Neural progenitor cell (in vitro differentiated cells): ENCODE measurements around the gene ARHGEF2. TPM values are rescaled to one million over a fixed set of nuclear protein-coding genes. Genes with fewer than 3 reads are reported as not detected.
A peak's percentile ranks its signal among the peaks of the same experiment; 100 is the strongest.

ENCODE experiments used
- DNase-seq: peaks from one replicate; pipeline ENCODE4 v3.0.0-alpha.2; 2016; ENCODE audit warnings: low spot score
- H2AFZ ChIP-seq: fragments of 200-600 bp; sonication (generic); replicated peaks from 2 replicates; pipeline ENCODE4 v1.6.1; 2016; ENCODE audit warnings: antibody characterized with exemption
- H3F3A ChIP-seq: fragments of 200-600 bp; sonication (generic); 2 replicates; pipeline ENCODE4 v1.6.1; 2016; ENCODE audit warnings: antibody characterized with exemption, low read depth
- H3K27ac ChIP-seq: fragments of 200-600 bp; sonication (generic); 2 replicates; pipeline ENCODE4 v1.5.1; 2016; ENCODE audit warnings: mild to moderate bottlenecking
- H3K27me3 ChIP-seq: fragments of 200-600 bp; sonication (generic); 2 replicates; pipeline ENCODE4 v1.6.1; 2016; ENCODE audit warnings: mild to moderate bottlenecking, moderate library complexity
- H3K36me3 ChIP-seq: fragments of 200-600 bp; sonication (generic); 2 replicates; pipeline ENCODE4 v1.5.1; 2016
- H3K4me1 ChIP-seq: fragments of 200-600 bp; sonication (generic); 2 replicates; pipeline ENCODE4 v1.6.1; 2016; ENCODE audit warnings: mixed run types
- H3K4me2 ChIP-seq: fragments of 200-600 bp; sonication (generic); 2 replicates; pipeline ENCODE4 v1.6.1; 2016
- H3K4me3 ChIP-seq: fragments of 200-600 bp; sonication (generic); 2 replicates; pipeline ENCODE4 v1.5.1; 2016
- H3K79me2 ChIP-seq: fragments of 200-600 bp; sonication (generic); 2 replicates; pipeline ENCODE4 v1.6.1; 2016; ENCODE audit warnings: low read depth
- H3K9ac ChIP-seq: fragments of 200-600 bp; sonication (generic); 2 replicates; pipeline ENCODE4 v1.6.1; 2016
- H3K9me3 ChIP-seq: fragments of 200-600 bp; sonication (generic); 2 replicates; pipeline ENCODE4 v1.5.1; 2016; ENCODE audit warnings: low read depth
- H4K20me1 ChIP-seq: fragments of 200-600 bp; sonication (generic); 2 replicates; pipeline ENCODE4 v1.6.1; 2016; ENCODE audit warnings: low read depth
- H3K27ac Mint-ChIP-seq: 3 replicates; pipeline ENCODE4 v1.8.0; 2021; ENCODE audit warnings: mixed read lengths
- H3K27me3 Mint-ChIP-seq: 2 replicates; pipeline ENCODE4 v1.8.0; 2022; ENCODE audit warnings: low read depth, mild to moderate bottlenecking, inconsistent platforms, moderate library complexity, mixed read lengths; ENCODE audit not compliant: insufficient read depth
- H3K36me3 Mint-ChIP-seq: 3 replicates; pipeline ENCODE4 v1.8.0; 2021; ENCODE audit warnings: mixed read lengths
- H3K4me1 Mint-ChIP-seq: 3 replicates; pipeline ENCODE4 v1.8.0; 2021; ENCODE audit warnings: mixed read lengths
- H3K4me3 Mint-ChIP-seq: 3 replicates; pipeline ENCODE4 v1.8.0; 2021; ENCODE audit warnings: mild to moderate bottlenecking, moderate library complexity, mixed read lengths
- H3K9me3 Mint-ChIP-seq: 3 replicates; pipeline ENCODE4 v1.8.0; 2020; ENCODE audit warnings: mixed read lengths
- EZH2 ChIP-seq: fragments of 200-600 bp; sonication (generic); IDR thresholded peaks from 2 replicates; pipeline ENCODE4 v1.6.1; 2017; ENCODE audit warnings: antibody characterized with exemption, mild to moderate bottlenecking, moderate library complexity
- EZH2phosphoT487 ChIP-seq: fragments of 200-600 bp; sonication (generic); IDR thresholded peaks from 2 replicates; pipeline ENCODE4 v1.6.1; 2017; ENCODE audit warnings: antibody characterized with exemption
- total RNA-seq: library from RNA; depleted of rRNA; stranded (reverse); fragments of >200 nt; gene quantifications from 2 replicates; pipeline ENCODE4 v1.2.3, GENCODE V29; 2015; ENCODE audit warnings: low replicate concordance
- TF ChIP-seq, protein P1 (sequence below): fragments of 200-600 bp; sonication (generic); IDR thresholded peaks from 2 replicates; pipeline ENCODE4 v1.5.1; 2017; ENCODE audit warnings: antibody characterized with exemption, mild to moderate bottlenecking

Gene ARHGEF2
- total RNA-seq, 1 donor from 2014 or later = 79.7 TPM

DNA sequence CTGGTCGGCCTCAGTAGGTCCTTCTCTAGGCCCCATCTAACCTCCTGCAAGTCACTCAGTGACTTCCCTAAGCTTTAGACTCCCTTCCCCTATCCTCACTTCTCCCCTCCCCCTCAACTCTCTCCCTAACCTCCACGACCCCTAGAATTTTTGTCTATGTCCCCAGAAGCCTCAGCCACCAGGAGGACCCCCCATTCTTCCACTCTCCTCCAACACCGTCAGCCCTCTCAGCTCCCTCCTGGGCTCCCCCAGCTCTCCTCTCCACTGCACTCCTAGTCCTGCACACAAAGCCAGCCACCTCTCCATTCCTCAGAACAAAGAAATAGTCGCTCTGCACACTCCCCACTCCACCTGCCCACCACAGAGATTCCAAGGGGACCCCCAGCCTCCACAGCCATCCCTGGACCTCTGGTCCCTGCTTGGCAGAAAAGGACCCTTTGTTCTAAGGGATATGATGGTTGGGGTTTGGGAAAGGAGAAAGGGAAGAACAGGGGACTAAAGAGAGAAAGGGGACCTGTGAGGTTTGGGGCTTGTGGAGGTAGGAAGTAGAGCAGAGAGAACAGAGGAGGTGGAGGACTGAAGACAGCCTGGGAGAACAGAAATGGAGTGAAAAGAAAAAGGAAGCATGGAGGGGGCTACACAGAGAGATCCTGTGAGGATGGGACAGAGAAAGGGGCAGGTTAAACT lies 2.8 kb downstream of the ARHGEF2 start:
- peak overlapping the region; percentile 92 for H3K27ac ChIP-seq
- Mint-ChIP-seq H3K4me1 (peaks cover 78% of the 10 kb centered on the region), H3K27ac (peak overlapping the region; percentile 97), H3K4me3 (peak overlapping the region; percentile 92), H3K9me3 (no peaks in the 10 kb centered on the region), H3K27me3 (peaks cover 11% of the 10 kb centered on the region), H3K36me3 (peaks cover 2% of the 10 kb centered on the region)
- H3F3A ChIP-seq = peaks cover 50% of the 10 kb centered on the region
- no peaks in the 10 kb centered on the region for H3K36me3 ChIP-seq
- no peaks in the 10 kb centered on the region for H3K9me3 ChIP-seq
- H2AFZ ChIP-seq = no peak overlapping the region
- no peaks in the 10 kb centered on the region for H3K27me3 ChIP-seq
- peaks cover 50% of the 10 kb centered on the region for H3K4me1 ChIP-seq
- H3K79me2 ChIP-seq = peaks cover 91% of the 10 kb centered on the region
- DNase-seq = no peak
- H4K20me1 ChIP-seq = peaks cover 67% of the 10 kb centered on the region
- TF ChIP-seq EZH2phosphoT487 = no peak
- no peak for TF ChIP-seq EZH2
- TF ChIP-seq, protein P1, sequence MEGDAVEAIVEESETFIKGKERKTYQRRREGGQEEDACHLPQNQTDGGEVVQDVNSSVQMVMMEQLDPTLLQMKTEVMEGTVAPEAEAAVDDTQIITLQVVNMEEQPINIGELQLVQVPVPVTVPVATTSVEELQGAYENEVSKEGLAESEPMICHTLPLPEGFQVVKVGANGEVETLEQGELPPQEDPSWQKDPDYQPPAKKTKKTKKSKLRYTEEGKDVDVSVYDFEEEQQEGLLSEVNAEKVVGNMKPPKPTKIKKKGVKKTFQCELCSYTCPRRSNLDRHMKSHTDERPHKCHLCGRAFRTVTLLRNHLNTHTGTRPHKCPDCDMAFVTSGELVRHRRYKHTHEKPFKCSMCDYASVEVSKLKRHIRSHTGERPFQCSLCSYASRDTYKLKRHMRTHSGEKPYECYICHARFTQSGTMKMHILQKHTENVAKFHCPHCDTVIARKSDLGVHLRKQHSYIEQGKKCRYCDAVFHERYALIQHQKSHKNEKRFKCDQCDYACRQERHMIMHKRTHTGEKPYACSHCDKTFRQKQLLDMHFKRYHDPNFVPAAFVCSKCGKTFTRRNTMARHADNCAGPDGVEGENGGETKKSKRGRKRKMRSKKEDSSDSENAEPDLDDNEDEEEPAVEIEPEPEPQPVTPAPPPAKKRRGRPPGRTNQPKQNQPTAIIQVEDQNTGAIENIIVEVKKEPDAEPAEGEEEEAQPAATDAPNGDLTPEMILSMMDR = no peak
- peak overlapping the region; percentile 97 for H3K4me3 ChIP-seq
- H3K4me2 ChIP-seq = peak overlapping the region; percentile 100
- H3K9ac ChIP-seq = peak overlapping the region; percentile 58

DNA sequence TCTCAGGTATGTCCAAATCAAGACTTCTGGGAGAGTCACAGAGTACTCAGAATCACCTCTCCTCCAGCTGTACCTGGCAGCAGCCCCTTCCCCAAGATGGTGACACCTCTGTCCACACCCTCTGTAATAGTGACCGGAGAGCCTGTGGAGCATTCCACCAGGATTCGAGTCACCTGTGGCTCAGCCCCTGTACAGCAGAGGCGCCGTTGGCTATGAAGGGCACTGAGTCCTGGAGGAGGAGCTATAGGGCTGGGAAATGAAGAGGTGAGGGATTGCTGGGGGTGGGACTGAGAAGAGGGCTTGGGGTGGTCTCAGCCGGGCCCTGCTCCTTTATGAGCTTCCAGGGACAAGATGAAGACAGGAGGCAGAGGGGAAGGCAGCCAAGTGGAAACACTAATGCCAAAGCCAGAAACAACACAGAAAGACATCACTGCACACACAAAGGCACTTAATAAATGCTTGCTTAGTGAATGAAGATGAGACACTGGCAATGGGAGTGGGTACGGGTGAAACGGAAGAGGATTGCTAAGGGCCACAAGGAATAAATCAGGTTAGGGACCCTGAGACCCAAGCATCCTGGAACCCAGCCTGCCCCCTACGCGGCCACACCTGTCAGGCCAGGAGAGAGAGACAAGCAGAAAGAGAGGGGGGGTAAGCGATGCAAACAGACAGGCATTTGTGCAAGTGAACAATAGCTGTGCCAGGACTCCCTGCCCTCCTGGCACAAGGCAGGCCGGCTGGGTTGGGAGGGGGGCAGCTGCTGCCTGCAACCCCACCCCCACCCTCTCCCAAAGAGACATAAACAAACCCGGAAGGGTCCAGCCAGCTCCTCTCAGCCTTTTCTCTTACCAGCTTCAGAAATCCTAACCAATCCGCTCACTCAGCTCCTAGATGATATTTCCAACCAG lies 3.9 kb downstream of the ARHGEF2 start:
- peaks cover 41% of the 10 kb centered on the region for H3F3A ChIP-seq
- Mint-ChIP-seq H3K27me3 (peaks cover 11% of the 10 kb centered on the region), H3K9me3 (no peaks in the 10 kb centered on the region), H3K36me3 (peaks cover 10% of the 10 kb centered on the region), H3K4me3 (peak overlapping the region; percentile 92), H3K27ac (peak overlapping the region; percentile 97), H3K4me1 (peaks cover 80% of the 10 kb centered on the region)
- no peak for DNase-seq
- H3K27ac ChIP-seq = no peak overlapping the region
- no peaks in the 10 kb centered on the region for H3K36me3 ChIP-seq
- TF ChIP-seq, protein P1 = peak; percentile 8
- no peak for TF ChIP-seq EZH2phosphoT487
- H3K27me3 ChIP-seq = no peaks in the 10 kb centered on the region
- peak overlapping the region; percentile 97 for H3K4me3 ChIP-seq
- H3K9me3 ChIP-seq = no peaks in the 10 kb centered on the region
- H3K4me1 ChIP-seq = peaks cover 50% of the 10 kb centered on the region
- peak overlapping the region; percentile 100 for H3K4me2 ChIP-seq
- H3K79me2 ChIP-seq = peaks cover 96% of the 10 kb centered on the region
- peak overlapping the region; percentile 58 for H3K9ac ChIP-seq
- peaks cover 78% of the 10 kb centered on the region for H4K20me1 ChIP-seq
- H2AFZ ChIP-seq = no peak overlapping the region

DNA sequence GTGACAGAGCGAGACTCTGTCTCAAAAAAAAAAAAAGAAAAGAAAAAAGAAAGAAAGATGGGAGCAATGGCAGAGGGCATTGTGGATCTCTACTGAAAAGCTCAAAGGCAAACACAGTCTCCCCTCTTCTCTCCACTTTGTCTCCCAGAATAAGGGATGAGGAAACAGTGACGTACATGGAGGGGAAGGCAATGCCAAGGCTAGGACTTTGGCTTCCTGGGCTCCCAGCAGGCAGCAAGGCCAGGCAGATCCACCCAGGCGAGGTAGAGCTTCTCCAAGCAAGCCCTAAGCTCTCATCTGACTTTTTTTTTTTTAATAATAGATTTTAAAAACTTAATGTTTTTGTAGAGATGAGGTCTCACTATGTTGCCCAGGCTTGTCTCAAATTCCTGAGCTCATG lies 4.6 kb downstream of the ARHGEF2 start:
- Histone ChIP-seq H3K27me3 (no peaks in the 10 kb centered on the region), H3K79me2 (peaks cover 96% of the 10 kb centered on the region), H3F3A (peaks cover 34% of the 10 kb centered on the region), H3K9ac (no peak overlapping the region), H3K4me2 (no peak overlapping the region), H3K4me1 (peaks cover 50% of the 10 kb centered on the region), H2AFZ (no peak overlapping the region), H3K36me3 (no peaks in the 10 kb centered on the region), H3K4me3 (no peak overlapping the region), H3K9me3 (no peaks in the 10 kb centered on the region), H3K27ac (no peak overlapping the region), H4K20me1 (peaks cover 85% of the 10 kb centered on the region)
- H3K4me1 Mint-ChIP-seq = peaks cover 79% of the 10 kb centered on the region
- H3K9me3 Mint-ChIP-seq = no peaks in the 10 kb centered on the region
- peaks cover 14% of the 10 kb centered on the region for H3K27me3 Mint-ChIP-seq
- TF ChIP-seq, protein P1 = no peak
- no peak for TF ChIP-seq EZH2
- no peak for TF ChIP-seq EZH2phosphoT487
- DNase-seq = no peak
- H3K4me3 Mint-ChIP-seq = peak overlapping the region; percentile 59
- peaks cover 14% of the 10 kb centered on the region for H3K36me3 Mint-ChIP-seq
- no peak overlapping the region for H3K27ac Mint-ChIP-seq
